ENCODE measurements around the gene LRGUK. TPM values are rescaled to one million over a fixed set of nuclear protein-coding genes. Genes with fewer than 3 reads are reported as not detected.

Gene LRGUK
- total and polyA plus RNA-seq, 2 donors from 2014 or later: 0.19 to 3.8 TPM

GRCh38 chr7:134105841-134106240 is 21.3 kb upstream of the LRGUK start:
- TF ChIP-seq CTCF (IDR thresholded peaks at IDR 0.05; ENCODE audit: borderline replicate concordance, extremely low read depth, insufficient read depth): no peak
- intact Hi-C loops (cut with DNase I): no loop called here
- H3K27me3 ChIP-seq (ENCODE audit: control insufficient read depth, insufficient read depth, low read length): no peaks in the 10 kb centered on the region
- no peak overlapping the region for H3K9ac ChIP-seq (ENCODE audit: low read length in 3 of 3)
- no peak for DNase-seq
- H3K36me3 ChIP-seq (ENCODE audit: control insufficient read depth in 2 of 3, insufficient read depth in 3 of 3, low read length in 3 of 3): no peaks in the 10 kb centered on the region
- no peaks in the 10 kb centered on the region for H3K4me1 ChIP-seq (ENCODE audit: control insufficient read depth in 2 of 3, insufficient read depth in 2 of 3, low read depth in 1 of 3, low read length in 3 of 3)
- no peaks in the 10 kb centered on the region for H3K9me3 ChIP-seq (ENCODE audit: control insufficient read depth in 2 of 3, insufficient read depth in 1 of 3, low read length in 3 of 3)
- no peak overlapping the region for H3K4me3 ChIP-seq (ENCODE audit: low read length in 3 of 3)
- H3K27ac ChIP-seq (ENCODE audit: low read depth in 2 of 2, low read length in 2 of 2): no peak overlapping the region
- FAIRE-seq: no peak

GRCh38 chr7:134108802-134109201 is 18.3 kb upstream of the LRGUK start:
- no peak for FAIRE-seq
- DNase-seq: no peak
- TF ChIP-seq CTCF (IDR thresholded peaks at IDR 0.05; ENCODE audit: borderline replicate concordance, extremely low read depth, insufficient read depth): no peak
- Histone ChIP-seq H3K4me1 (ENCODE audit: control insufficient read depth in 2 of 3, insufficient read depth in 2 of 3, low read depth in 1 of 3, low read length in 3 of 3) (no peaks in the 10 kb centered on the region), H3K9ac (ENCODE audit: low read length in 3 of 3) (no peak overlapping the region), H3K27ac (ENCODE audit: low read depth in 2 of 2, low read length in 2 of 2) (no peak overlapping the region), H3K9me3 (ENCODE audit: control insufficient read depth in 2 of 3, insufficient read depth in 1 of 3, low read length in 3 of 3) (no peaks in the 10 kb centered on the region), H3K27me3 (ENCODE audit: control insufficient read depth, insufficient read depth, low read length) (no peaks in the 10 kb centered on the region), H3K36me3 (ENCODE audit: control insufficient read depth in 2 of 3, insufficient read depth in 3 of 3, low read length in 3 of 3) (no peaks in the 10 kb centered on the region), H3K4me3 (ENCODE audit: low read length in 3 of 3) (no peak overlapping the region)
- intact Hi-C loops (cut with DNase I): no loop called here

- Histone ChIP-seq H3K27me3 (ENCODE audit: control insufficient read depth, insufficient read depth, low read length) (no peaks in the 10 kb centered on the region), H3K4me1 (ENCODE audit: control insufficient read depth in 2 of 3, insufficient read depth in 2 of 3, low read depth in 1 of 3, low read length in 3 of 3) (no peaks in the 10 kb centered on the region), H3K36me3 (ENCODE audit: control insufficient read depth in 2 of 3, insufficient read depth in 3 of 3, low read length in 3 of 3) (no peaks in the 10 kb centered on the region), H3K27ac (ENCODE audit: low read depth in 2 of 2, low read length in 2 of 2) (no peak overlapping the region), H3K9ac (ENCODE audit: low read length in 3 of 3) (no peak overlapping the region), H3K9me3 (ENCODE audit: control insufficient read depth in 2 of 3, insufficient read depth in 1 of 3, low read length in 3 of 3) (no peaks in the 10 kb centered on the region), H3K4me3 (ENCODE audit: low read length in 3 of 3) (no peak overlapping the region)
- DNase-seq (no peak), FAIRE-seq (no peak)
- TF ChIP-seq CTCF (IDR thresholded peaks at IDR 0.05; ENCODE audit: borderline replicate concordance, extremely low read depth, insufficient read depth): no peak
- intact Hi-C loops (cut with DNase I): no loop called here
Measured at GRCh38 chr7:134113655-134114054, 13.5 kb upstream of the LRGUK start.

- no peak for FAIRE-seq
- H3K27me3 ChIP-seq (ENCODE audit: control insufficient read depth, insufficient read depth, low read length): no peaks in the 10 kb centered on the region
- H3K36me3 ChIP-seq (ENCODE audit: control insufficient read depth in 2 of 3, insufficient read depth in 3 of 3, low read length in 3 of 3): no peaks in the 10 kb centered on the region
- no peak overlapping the region for H3K27ac ChIP-seq (ENCODE audit: low read depth in 2 of 2, low read length in 2 of 2)
- H3K4me1 ChIP-seq (ENCODE audit: control insufficient read depth in 2 of 3, insufficient read depth in 2 of 3, low read depth in 1 of 3, low read length in 3 of 3): no peaks in the 10 kb centered on the region
- DNase-seq: no peak
- no peak overlapping the region for H3K9ac ChIP-seq (ENCODE audit: low read length in 3 of 3)
- H3K9me3 ChIP-seq (ENCODE audit: control insufficient read depth in 2 of 3, insufficient read depth in 1 of 3, low read length in 3 of 3): no peaks in the 10 kb centered on the region
- intact Hi-C loops (cut with DNase I): no loop called here
- TF ChIP-seq CTCF (IDR thresholded peaks at IDR 0.05; ENCODE audit: borderline replicate concordance, extremely low read depth, insufficient read depth): no peak
- no peak overlapping the region for H3K4me3 ChIP-seq (ENCODE audit: low read length in 3 of 3)
Measured at GRCh38 chr7:134114992-134115391, 12.1 kb upstream of the LRGUK start.

Data from kidney (tissue), 14 donors.